Measurements from ENCODE around the gene DNAJB13.

DNA sequence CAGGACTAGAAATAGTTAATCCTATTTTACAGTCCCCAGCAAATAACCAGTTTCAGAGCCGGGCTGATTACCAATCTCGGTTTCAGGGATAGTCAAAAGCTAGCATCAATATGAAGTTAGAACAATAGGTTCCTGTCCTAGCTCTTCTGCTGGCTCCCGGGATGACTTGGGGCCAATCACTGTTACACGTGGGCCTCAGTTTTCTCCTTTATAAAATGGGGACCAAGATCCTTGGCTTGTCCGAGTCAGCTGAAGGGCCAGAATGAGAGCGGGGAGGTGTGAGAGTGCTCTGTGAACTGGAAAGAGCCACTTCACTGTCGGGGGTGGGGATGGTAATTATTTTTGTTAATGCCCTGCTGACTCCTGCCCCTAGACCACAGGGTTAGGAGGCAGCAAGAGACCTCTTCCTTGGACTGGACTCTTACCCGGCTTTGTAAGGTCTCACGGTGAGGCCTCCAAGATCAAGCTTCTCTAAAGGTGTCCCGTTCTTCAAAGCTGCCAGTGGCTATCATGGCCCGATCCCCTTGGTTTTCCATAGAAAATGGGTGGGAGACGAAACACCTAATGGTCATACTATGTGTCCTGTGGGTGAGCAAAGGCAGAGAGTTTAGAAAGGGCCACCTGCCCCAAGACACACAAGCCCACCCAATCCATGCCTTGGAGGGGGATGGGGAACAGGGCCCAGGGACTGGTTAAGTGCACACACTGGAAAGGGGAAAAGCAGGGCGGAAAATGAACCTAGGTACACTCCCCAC is 30.4 kb downstream of the DNAJB13 start:
- TF ChIP-seq, protein P1, sequence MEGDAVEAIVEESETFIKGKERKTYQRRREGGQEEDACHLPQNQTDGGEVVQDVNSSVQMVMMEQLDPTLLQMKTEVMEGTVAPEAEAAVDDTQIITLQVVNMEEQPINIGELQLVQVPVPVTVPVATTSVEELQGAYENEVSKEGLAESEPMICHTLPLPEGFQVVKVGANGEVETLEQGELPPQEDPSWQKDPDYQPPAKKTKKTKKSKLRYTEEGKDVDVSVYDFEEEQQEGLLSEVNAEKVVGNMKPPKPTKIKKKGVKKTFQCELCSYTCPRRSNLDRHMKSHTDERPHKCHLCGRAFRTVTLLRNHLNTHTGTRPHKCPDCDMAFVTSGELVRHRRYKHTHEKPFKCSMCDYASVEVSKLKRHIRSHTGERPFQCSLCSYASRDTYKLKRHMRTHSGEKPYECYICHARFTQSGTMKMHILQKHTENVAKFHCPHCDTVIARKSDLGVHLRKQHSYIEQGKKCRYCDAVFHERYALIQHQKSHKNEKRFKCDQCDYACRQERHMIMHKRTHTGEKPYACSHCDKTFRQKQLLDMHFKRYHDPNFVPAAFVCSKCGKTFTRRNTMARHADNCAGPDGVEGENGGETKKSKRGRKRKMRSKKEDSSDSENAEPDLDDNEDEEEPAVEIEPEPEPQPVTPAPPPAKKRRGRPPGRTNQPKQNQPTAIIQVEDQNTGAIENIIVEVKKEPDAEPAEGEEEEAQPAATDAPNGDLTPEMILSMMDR (IDR thresholded peaks at IDR 0.05; ENCODE audit: low read length) = no peak
- no peak for TF ChIP-seq EZH2 (IDR thresholded peaks at IDR 0.05; ENCODE audit: borderline replicate concordance, low read length)
